Astrocyte of the cerebellum (primary cell): ENCODE results near the gene RBM20.

ENCODE experiments used
- DNase-seq: peaks from one replicate; pipeline ENCODE4 v3.0.0-alpha.2; 2011; ENCODE audit warnings: low read depth
- H3K4me3 ChIP-seq: 2 replicates; pipeline ENCODE4 v1.5.1; 2011; ENCODE audit warnings: mild to moderate bottlenecking, low read depth, low read length, moderate library complexity
- in situ Hi-C: cut with HindIII; loops from 2 replicates; pipeline ENCODE4 v1.10.0; 2017; ENCODE audit warnings: low sequenced_read_pairs
- TF ChIP-seq, protein P1 (sequence below): IDR thresholded peaks from 2 replicates; pipeline ENCODE4 v1.5.1; 2012; ENCODE audit warnings: low read length, low read depth, moderate library complexity, mild to moderate bottlenecking; ENCODE audit errors: missing control alignments

RBM20 gene

DNA sequence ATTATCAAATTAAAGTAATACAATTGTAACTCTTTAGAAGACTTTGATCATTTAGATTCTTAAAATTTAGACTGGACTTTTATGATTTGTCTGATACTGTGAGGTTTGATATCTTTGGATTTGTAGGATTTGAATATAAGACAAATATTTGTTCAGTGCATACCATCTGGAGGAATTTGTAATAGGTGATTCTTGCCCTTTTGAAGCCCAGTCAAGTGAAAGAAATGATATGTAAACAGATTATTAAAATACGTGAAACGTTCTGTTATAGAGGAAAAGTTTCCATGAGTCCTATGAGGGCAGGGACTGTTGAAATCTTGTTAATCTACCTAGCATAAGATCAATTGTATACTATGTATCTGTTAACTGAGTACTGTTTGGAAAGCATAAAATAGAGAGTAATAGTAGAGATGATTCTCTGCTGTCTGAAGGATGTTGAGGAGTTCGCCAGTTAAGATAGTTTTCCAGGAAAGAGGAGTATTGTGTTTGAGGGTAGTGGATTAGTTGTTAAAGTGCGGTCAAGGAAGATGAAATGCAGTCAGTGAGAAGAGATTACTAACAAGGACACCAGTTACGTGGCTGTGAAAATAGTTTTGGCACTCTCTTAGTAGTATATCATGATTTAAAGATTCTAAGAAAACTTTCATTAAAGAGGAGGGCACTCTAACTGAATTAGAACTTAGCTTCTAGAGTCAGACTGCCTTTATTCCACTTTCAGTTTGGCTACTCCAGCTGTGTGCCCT lies 242.0 kb downstream of the RBM20 start:
- no peak overlapping the region for H3K4me3 ChIP-seq
- in situ Hi-C loops = loop anchor here (25.0 kb wide), 2 partner anchors 149 to 574 kb away; partner anchors contain the start of gene SMNDC1
- no peak for DNase-seq
- TF ChIP-seq, protein P1, sequence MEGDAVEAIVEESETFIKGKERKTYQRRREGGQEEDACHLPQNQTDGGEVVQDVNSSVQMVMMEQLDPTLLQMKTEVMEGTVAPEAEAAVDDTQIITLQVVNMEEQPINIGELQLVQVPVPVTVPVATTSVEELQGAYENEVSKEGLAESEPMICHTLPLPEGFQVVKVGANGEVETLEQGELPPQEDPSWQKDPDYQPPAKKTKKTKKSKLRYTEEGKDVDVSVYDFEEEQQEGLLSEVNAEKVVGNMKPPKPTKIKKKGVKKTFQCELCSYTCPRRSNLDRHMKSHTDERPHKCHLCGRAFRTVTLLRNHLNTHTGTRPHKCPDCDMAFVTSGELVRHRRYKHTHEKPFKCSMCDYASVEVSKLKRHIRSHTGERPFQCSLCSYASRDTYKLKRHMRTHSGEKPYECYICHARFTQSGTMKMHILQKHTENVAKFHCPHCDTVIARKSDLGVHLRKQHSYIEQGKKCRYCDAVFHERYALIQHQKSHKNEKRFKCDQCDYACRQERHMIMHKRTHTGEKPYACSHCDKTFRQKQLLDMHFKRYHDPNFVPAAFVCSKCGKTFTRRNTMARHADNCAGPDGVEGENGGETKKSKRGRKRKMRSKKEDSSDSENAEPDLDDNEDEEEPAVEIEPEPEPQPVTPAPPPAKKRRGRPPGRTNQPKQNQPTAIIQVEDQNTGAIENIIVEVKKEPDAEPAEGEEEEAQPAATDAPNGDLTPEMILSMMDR = no peak

DNA sequence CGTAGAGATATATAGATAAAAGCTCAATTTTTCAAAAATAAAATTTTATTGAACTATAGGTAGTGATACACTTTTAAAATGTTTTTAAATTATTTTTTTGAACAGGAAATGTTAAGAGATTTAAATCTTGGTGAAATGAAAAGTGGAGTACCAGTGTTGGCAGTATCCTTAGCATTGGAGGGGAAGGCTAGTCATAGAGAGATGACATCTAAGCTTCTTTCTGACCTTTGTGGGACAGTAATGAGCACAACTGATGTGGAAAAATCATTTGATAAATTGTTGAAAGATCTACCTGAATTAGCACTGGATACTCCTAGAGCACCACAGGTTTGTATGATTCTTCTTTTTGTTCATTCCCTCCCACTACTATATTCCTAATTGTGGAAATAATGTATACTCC lies 243.4 kb downstream of the RBM20 start:
- TF ChIP-seq, protein P1 = no peak
- in situ Hi-C loops = loop anchor here (25.0 kb wide), 2 partner anchors 150 to 575 kb away; partner anchors contain the start of gene SMNDC1
- DNase-seq = no peak
- no peak overlapping the region for H3K4me3 ChIP-seq
